GM23338 (cell line): Measurements from ENCODE around the gene UBASH3A. TPM values are rescaled to one million over a fixed set of nuclear protein-coding genes. Genes with fewer than 3 reads are reported as not detected.

Experiments used
- ATAC-seq: fragments of 200-7000 bp; cut with Tn5 transposase; 3 replicates; pipeline ENCODE4 v1.9.1; 2020
- DNase-seq: peaks from one replicate; pipeline ENCODE4 v3.0.0-alpha.2; 2015; ENCODE audit warnings: low spot score
- H2AFZ ChIP-seq: fragments of 200-600 bp; sonication (generic); 2 replicates; pipeline ENCODE4 v1.8.0; 2016; ENCODE audit warnings: antibody characterized with exemption, mild to moderate bottlenecking, moderate library complexity
- H3F3A ChIP-seq: fragments of 200-600 bp; sonication (generic); replicated peaks from 2 replicates; pipeline ENCODE4 v1.8.0; 2017; ENCODE audit warnings: antibody characterized with exemption, mixed run types, low read depth
- H3K27ac ChIP-seq: fragments of 200-600 bp; sonication (generic); 2 replicates; pipeline ENCODE4 v1.6.1; 2016; ENCODE audit warnings: low read depth
- H3K27me3 ChIP-seq: fragments of 200-600 bp; sonication (generic); 2 replicates; pipeline ENCODE4 v1.8.0; 2016; ENCODE audit warnings: mild to moderate bottlenecking, mixed run types, moderate library complexity; ENCODE audit not compliant: insufficient read depth
- H3K36me3 ChIP-seq: fragments of 200-600 bp; sonication (generic); 2 replicates; pipeline ENCODE4 v1.8.0; 2016; ENCODE audit warnings: mild to moderate bottlenecking; ENCODE audit not compliant: insufficient read depth
- H3K4me1 ChIP-seq: fragments of 200-600 bp; sonication (generic); 2 replicates; pipeline ENCODE4 v1.8.0; 2016; ENCODE audit warnings: mild to moderate bottlenecking, moderate library complexity; ENCODE audit not compliant: insufficient read depth
- H3K4me2 ChIP-seq: fragments of 200-600 bp; sonication (generic); 2 replicates; pipeline ENCODE4 v1.7.1; 2017; ENCODE audit warnings: mixed run types
- H3K4me3 ChIP-seq: fragments of 200-600 bp; sonication (generic); 2 replicates; pipeline ENCODE4 v1.6.1; 2016; ENCODE audit warnings: mixed run types
- H3K79me2 ChIP-seq: fragments of 200-600 bp; sonication (generic); replicated peaks from 2 replicates; pipeline ENCODE4 v1.8.0; 2017; ENCODE audit warnings: mild to moderate bottlenecking; ENCODE audit not compliant: insufficient read depth
- H3K9me2 ChIP-seq: fragments of 200-600 bp; sonication (generic); 2 replicates; pipeline ENCODE4 v1.8.0; 2017; ENCODE audit not compliant: insufficient read depth
- H4K20me1 ChIP-seq: fragments of 200-600 bp; sonication (generic); replicated peaks from 2 replicates; pipeline ENCODE4 v1.8.0; 2017; ENCODE audit warnings: mild to moderate bottlenecking; ENCODE audit not compliant: insufficient read depth
- H3K27ac Mint-ChIP-seq: 2 replicates; pipeline ENCODE4 v1.8.0; 2020; ENCODE audit warnings: inconsistent platforms, mild to moderate bottlenecking, moderate library complexity, mixed read lengths
- H3K27me3 Mint-ChIP-seq: 3 replicates; pipeline ENCODE4 v1.8.0; 2022; ENCODE audit warnings: low read depth, mild to moderate bottlenecking, moderate library complexity, mixed read lengths, inconsistent platforms; ENCODE audit not compliant: insufficient read depth, poor library complexity
- H3K36me3 Mint-ChIP-seq: 3 replicates; pipeline ENCODE4 v1.8.0; 2021; ENCODE audit warnings: low read depth, mild to moderate bottlenecking, inconsistent platforms, moderate library complexity, mixed read lengths
- H3K4me1 Mint-ChIP-seq: 3 replicates; pipeline ENCODE4 v1.8.0; 2020; ENCODE audit warnings: mild to moderate bottlenecking, inconsistent platforms, mixed read lengths
- H3K4me3 Mint-ChIP-seq: 3 replicates; pipeline ENCODE4 v1.8.0; 2021; ENCODE audit warnings: moderate library complexity, mild to moderate bottlenecking, inconsistent platforms, mixed read lengths
- H3K9me3 Mint-ChIP-seq: 3 replicates; pipeline ENCODE4 v1.8.0; 2020; ENCODE audit warnings: moderate library complexity, mild to moderate bottlenecking, inconsistent platforms, mixed read lengths
- CREB1 ChIP-seq: fragments of 250-450 bp; sonication (Bioruptor Pico); IDR thresholded peaks from 2 replicates; pipeline ENCODE4 v1.5.0; 2020; ENCODE audit warnings: low read depth, mild to moderate bottlenecking, moderate library complexity
- CTCF ChIP-seq, 2 experiments: fragments of 200-600 bp in 1 of 2; sonication (generic) in 1 of 2; conservative IDR thresholded peaks; 2 replicates each; pipeline versions ENCODE4 v1.5.1 to v1.6.1; 2016 to 2017; ENCODE audit warnings: antibody characterized with exemption in 2 of 2, low read depth in 2 of 2, mild to moderate bottlenecking in 2 of 2, moderate library complexity in 1 of 2
- EZH2 ChIP-seq: fragments of 200-600 bp; sonication (generic); IDR thresholded peaks from one replicate; pipeline ENCODE4 v1.8.0; 2017; ENCODE audit warnings: antibody characterized with exemption, mild to moderate bottlenecking, low read depth; ENCODE audit not compliant: unreplicated experiment
- EZH2phosphoT487 ChIP-seq: fragments of 200-600 bp; sonication (generic); IDR thresholded peaks from one replicate; pipeline ENCODE4 v1.8.1; 2018; ENCODE audit warnings: antibody characterized with exemption; ENCODE audit not compliant: unreplicated experiment
- NANOG ChIP-seq: IDR thresholded peaks from 2 replicates; pipeline ENCODE4 v1.6.1; 2016; ENCODE audit warnings: antibody characterized with exemption, borderline replicate concordance
- POLR2AphosphoS5 ChIP-seq: IDR thresholded peaks from 2 replicates; pipeline ENCODE4 v1.6.1; 2016; ENCODE audit warnings: antibody characterized with exemption, low read depth
- STAT1 ChIP-seq: IDR thresholded peaks from one replicate; pipeline ENCODE4 v1.6.1; 2016; ENCODE audit warnings: antibody characterized with exemption; ENCODE audit not compliant: unreplicated experiment
- ZNF114 ChIP-seq: fragments of 250-450 bp; sonication (Bioruptor Pico); IDR thresholded peaks from 2 replicates; pipeline ENCODE4 v1.5.0; 2020; ENCODE audit warnings: mild to moderate bottlenecking, moderate library complexity
- ZNF331 ChIP-seq: fragments of 250-450 bp; sonication (Bioruptor Pico); IDR thresholded peaks from 2 replicates; pipeline ENCODE4 v1.5.0; 2020; ENCODE audit warnings: low read depth, mild to moderate bottlenecking, moderate library complexity
- ZNF462 ChIP-seq: fragments of 250-450 bp; sonication (Bioruptor Pico); IDR thresholded peaks from 2 replicates; pipeline ENCODE4 v1.5.0; 2020; ENCODE audit warnings: mild to moderate bottlenecking, moderate library complexity
- polyA plus RNA-seq: library from polyadenylated mRNA; unstranded; fragments of >200 nt; fragmentation: Nextera tagmentation; extraction: Ambion mirVana; gene quantifications from 2 replicates; pipeline ENCODE4 v1.2.1, GENCODE V29; 2016
- total RNA-seq: library from RNA; depleted of rRNA; stranded (reverse); fragments of >200 nt; shearing (Covaris generic); gene quantifications from 2 replicates; pipeline ENCODE4 v1.2.3, GENCODE V29; 2014
- TF ChIP-seq, protein P1 (sequence below): IDR thresholded peaks from 2 replicates; pipeline ENCODE4 v1.6.1; 2016; ENCODE audit warnings: antibody characterized with exemption

The UBASH3A gene
- total and polyA plus RNA-seq, 2 experiments from 2014 or later, result not detected

- Mint-ChIP-seq H3K27me3 (peaks cover 7% of the 10 kb centered on the region), H3K27ac (no peak overlapping the region), H3K36me3 (no peaks in the 10 kb centered on the region), H3K4me1 (peaks cover 12% of the 10 kb centered on the region), H3K4me3 (no peak overlapping the region), H3K9me3 (no peaks in the 10 kb centered on the region)
- Histone ChIP-seq H3K27ac (no peak overlapping the region), H3K79me2 (no peaks in the 10 kb centered on the region), H3K4me1 (no peaks in the 10 kb centered on the region), H3K27me3 (no peaks in the 10 kb centered on the region), H3K4me3 (no peak overlapping the region), H4K20me1 (no peaks in the 10 kb centered on the region), H3K36me3 (no peaks in the 10 kb centered on the region), H3F3A (no peaks in the 10 kb centered on the region), H2AFZ (no peak overlapping the region), H3K4me2 (no peak overlapping the region), H3K9me2 (no peaks in the 10 kb centered on the region)
- no peak for DNase-seq
- ATAC-seq, result no peak
- no peak for TF ChIP-seq NANOG
- TF ChIP-seq, protein P1, sequence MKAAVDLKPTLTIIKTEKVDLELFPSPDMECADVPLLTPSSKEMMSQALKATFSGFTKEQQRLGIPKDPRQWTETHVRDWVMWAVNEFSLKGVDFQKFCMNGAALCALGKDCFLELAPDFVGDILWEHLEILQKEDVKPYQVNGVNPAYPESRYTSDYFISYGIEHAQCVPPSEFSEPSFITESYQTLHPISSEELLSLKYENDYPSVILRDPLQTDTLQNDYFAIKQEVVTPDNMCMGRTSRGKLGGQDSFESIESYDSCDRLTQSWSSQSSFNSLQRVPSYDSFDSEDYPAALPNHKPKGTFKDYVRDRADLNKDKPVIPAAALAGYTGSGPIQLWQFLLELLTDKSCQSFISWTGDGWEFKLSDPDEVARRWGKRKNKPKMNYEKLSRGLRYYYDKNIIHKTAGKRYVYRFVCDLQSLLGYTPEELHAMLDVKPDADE, result no peak
- TF ChIP-seq CREB1 (CRISPR knock-in tag), result no peak
- TF ChIP-seq ZNF114 (CRISPR knock-in tag), result no peak
- no peak for TF ChIP-seq POLR2AphosphoS5
These were observed 9.4 kb downstream of the UBASH3A start for GRCh38 chr21:42413093-42413492.

- no peak overlapping the region for H3K4me2 ChIP-seq
- no peaks in the 10 kb centered on the region for H3K79me2 ChIP-seq
- no peaks in the 10 kb centered on the region for H3K36me3 Mint-ChIP-seq
- H3K9me2 ChIP-seq, result no peaks in the 10 kb centered on the region
- no peak overlapping the region for H3K4me3 Mint-ChIP-seq
- no peaks in the 10 kb centered on the region for H4K20me1 ChIP-seq
- no peak overlapping the region for H3K27ac Mint-ChIP-seq
- no peaks in the 10 kb centered on the region for H3K27me3 ChIP-seq
- no peaks in the 10 kb centered on the region for H3K9me3 Mint-ChIP-seq
- H3K4me1 ChIP-seq, result no peaks in the 10 kb centered on the region
- H3K4me1 Mint-ChIP-seq, result peaks cover 12% of the 10 kb centered on the region
- no peak overlapping the region for H2AFZ ChIP-seq
- DNase-seq (no peak), ATAC-seq (no peak)
- peaks cover 7% of the 10 kb centered on the region for H3K27me3 Mint-ChIP-seq
- H3K4me3 ChIP-seq, result no peak overlapping the region
- no peaks in the 10 kb centered on the region for H3F3A ChIP-seq
- H3K36me3 ChIP-seq, result no peaks in the 10 kb centered on the region
- H3K27ac ChIP-seq, result no peak overlapping the region
- TF ChIP-seq EZH2 (no peak), CTCF (conservative IDR thresholded peaks at IDR 0.05; ENCODE audit: low read depth in 2 of 2) (no peak), CREB1 (CRISPR knock-in tag) (no peak), EZH2phosphoT487 (no peak), STAT1 (no peak), POLR2AphosphoS5 (no peak), ZNF331 (CRISPR knock-in tag) (no peak), ZNF462 (no peak)
- TF ChIP-seq, protein P1, result no peak
These were observed 9.8 kb downstream of the UBASH3A start for GRCh38 chr21:42413500-42413899.
